Loucy (cell line): ENCODE data around the gene TFCP2L1.

Experiments used
- H2AFZ ChIP-seq: fragments of 200-600 bp; sonication (generic); 2 replicates; pipeline ENCODE4 v1.6.0; 2016; ENCODE audit warnings: antibody characterized with exemption, mild to moderate bottlenecking, low read length, moderate library complexity
- H3F3A ChIP-seq: fragments of 200-600 bp; 2 replicates; pipeline ENCODE4 v1.6.0; 2016; ENCODE audit warnings: antibody characterized with exemption, low read depth, mild to moderate bottlenecking
- H3K27me3 ChIP-seq: fragments of 200-600 bp; sonication (generic); 2 replicates; pipeline ENCODE4 v1.6.1; 2014; ENCODE audit warnings: low read length, mild to moderate bottlenecking; ENCODE audit not compliant: insufficient read depth, poor library complexity, severe bottlenecking
- H3K36me3 ChIP-seq: fragments of 200-600 bp; sonication (generic); 2 replicates; pipeline ENCODE4 v1.6.1; 2016; ENCODE audit warnings: low read length; ENCODE audit not compliant: insufficient read depth
- H3K4me1 ChIP-seq: fragments of 200-600 bp; sonication (generic); 2 replicates; pipeline ENCODE4 v1.5.1; 2014; ENCODE audit warnings: low read length, mild to moderate bottlenecking; ENCODE audit not compliant: insufficient read depth, poor library complexity, severe bottlenecking
- H3K4me2 ChIP-seq: fragments of 200-600 bp; sonication (generic); 2 replicates; pipeline ENCODE4 v1.6.0; 2014; ENCODE audit warnings: antibody characterized with exemption, low read length, low read depth, mild to moderate bottlenecking; ENCODE audit not compliant: poor library complexity, severe bottlenecking
- H3K4me3 ChIP-seq: fragments of 200-600 bp; sonication (generic); 2 replicates; pipeline ENCODE4 v1.5.1; 2014; ENCODE audit warnings: low read length, mild to moderate bottlenecking, mixed read lengths; ENCODE audit not compliant: poor library complexity, severe bottlenecking
- H3K79me2 ChIP-seq: fragments of 200-600 bp; sonication (generic); 2 replicates; pipeline ENCODE4 v1.6.1; 2014; ENCODE audit warnings: low read length; ENCODE audit not compliant: insufficient read depth
- H3K9ac ChIP-seq: fragments of 200-600 bp; sonication (generic); 2 replicates; pipeline ENCODE4 v1.6.0; 2014; ENCODE audit warnings: mild to moderate bottlenecking, low read depth, low read length, moderate library complexity; ENCODE audit not compliant: poor library complexity, severe bottlenecking
- H3K9me2 ChIP-seq: fragments of 200-600 bp; sonication (generic); replicated peaks from 2 replicates; pipeline ENCODE4 v1.6.1; 2016; ENCODE audit warnings: low read depth, low read length, mixed read lengths
- H3K9me3 ChIP-seq: fragments of 200-600 bp; sonication (generic); 2 replicates; pipeline ENCODE4 v1.6.1; 2014; ENCODE audit warnings: mild to moderate bottlenecking, antibody characterized with exemption, low read length, low read depth; ENCODE audit not compliant: insufficient read depth
- H4K20me1 ChIP-seq: fragments of 200-600 bp; sonication (generic); 2 replicates; pipeline ENCODE4 v1.6.0; 2014; ENCODE audit warnings: antibody characterized with exemption, low read length, mild to moderate bottlenecking; ENCODE audit not compliant: insufficient read depth, poor library complexity, severe bottlenecking
- CTCF ChIP-seq: fragments of 200-600 bp; sonication (generic); conservative IDR thresholded peaks from 2 replicates; pipeline ENCODE4 v1.5.1; 2014; ENCODE audit warnings: mild to moderate bottlenecking, antibody characterized with exemption, low read length
- EZH2phosphoT487 ChIP-seq: fragments of 200-600 bp; IDR thresholded peaks from 2 replicates; pipeline ENCODE4 v1.6.1; 2018; ENCODE audit warnings: antibody characterized with exemption, mild to moderate bottlenecking, moderate library complexity, borderline replicate concordance

The TFCP2L1 gene

GRCh38 chr2:121294881-121295840 is 10.2 kb upstream of the TFCP2L1 start:
- no peaks in the 10 kb centered on the region for H3K36me3 ChIP-seq
- no peaks in the 10 kb centered on the region for H3K79me2 ChIP-seq
- H3K4me1 ChIP-seq: no peaks in the 10 kb centered on the region
- no peaks in the 10 kb centered on the region for H3K27me3 ChIP-seq
- H3K9me2 ChIP-seq: no peaks in the 10 kb centered on the region
- H2AFZ ChIP-seq: no peak overlapping the region
- no peak overlapping the region for H3K4me2 ChIP-seq
- no peaks in the 10 kb centered on the region for H4K20me1 ChIP-seq
- TF ChIP-seq CTCF (no peak), EZH2phosphoT487 (no peak)
- H3K4me3 ChIP-seq: no peak overlapping the region
- H3F3A ChIP-seq: no peaks in the 10 kb centered on the region
- H3K9ac ChIP-seq: no peak overlapping the region
- H3K9me3 ChIP-seq: no peaks in the 10 kb centered on the region

GRCh38 chr2:121293450-121294325 is 8.7 kb upstream of the TFCP2L1 start:
- Histone ChIP-seq H4K20me1 (no peaks in the 10 kb centered on the region), H3F3A (no peaks in the 10 kb centered on the region), H3K79me2 (no peaks in the 10 kb centered on the region), H2AFZ (no peak overlapping the region), H3K36me3 (no peaks in the 10 kb centered on the region), H3K9me3 (no peaks in the 10 kb centered on the region), H3K4me1 (no peaks in the 10 kb centered on the region), H3K27me3 (no peaks in the 10 kb centered on the region), H3K4me2 (no peak overlapping the region), H3K9me2 (no peaks in the 10 kb centered on the region), H3K9ac (no peak overlapping the region), H3K4me3 (no peak overlapping the region)
- TF ChIP-seq CTCF: no peak
- TF ChIP-seq EZH2phosphoT487: no peak

GRCh38 chr2:121291251-121291580 is 6.2 kb upstream of the TFCP2L1 start:
- no peak overlapping the region for H3K9ac ChIP-seq
- H3K9me2 ChIP-seq: no peaks in the 10 kb centered on the region
- no peak overlapping the region for H3K4me2 ChIP-seq
- H3K4me3 ChIP-seq: no peak overlapping the region
- H4K20me1 ChIP-seq: no peaks in the 10 kb centered on the region
- no peaks in the 10 kb centered on the region for H3F3A ChIP-seq
- no peaks in the 10 kb centered on the region for H3K36me3 ChIP-seq
- TF ChIP-seq EZH2phosphoT487 (no peak), CTCF (no peak)
- no peak overlapping the region for H2AFZ ChIP-seq
- H3K79me2 ChIP-seq: no peaks in the 10 kb centered on the region
- H3K9me3 ChIP-seq: no peaks in the 10 kb centered on the region
- H3K4me1 ChIP-seq: no peaks in the 10 kb centered on the region
- H3K27me3 ChIP-seq: no peaks in the 10 kb centered on the region
